ENCODE data around the gene HSPH1.
"Not testable (repeated sequence)": the region's sequence is repeated elsewhere in the genome, so short reads cannot be mapped to it uniquely, and the experiment has no call there.

The HSPH1 gene

DNA sequence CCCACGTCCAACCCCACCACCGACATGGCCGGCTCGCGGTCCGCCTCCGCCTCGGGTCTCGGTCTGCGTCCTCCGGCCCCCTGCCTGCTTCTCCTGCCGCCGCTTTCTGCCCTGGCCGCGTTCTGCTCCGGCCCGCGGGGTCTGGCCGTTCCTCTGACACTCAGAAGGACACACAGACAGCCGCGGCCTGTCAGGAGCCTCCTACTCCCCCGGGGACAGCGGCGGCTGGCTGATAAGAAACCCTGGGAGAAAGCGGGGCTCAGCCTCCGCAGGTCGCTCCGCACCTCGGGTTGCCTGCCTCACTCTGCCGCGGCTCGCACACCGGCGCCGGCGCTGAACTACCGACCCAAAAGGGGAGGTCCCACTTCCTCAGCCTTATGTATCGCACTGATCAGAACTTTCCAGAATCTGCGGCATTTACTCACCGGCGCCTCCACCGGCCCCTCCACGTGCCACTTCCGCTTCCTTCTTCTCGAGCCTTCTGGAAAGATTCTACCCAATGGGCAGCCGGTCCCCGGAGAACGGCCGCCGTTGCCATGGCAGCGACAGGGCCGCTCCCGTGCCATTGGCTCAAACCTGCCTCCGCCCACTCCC lies at the start of gene HSPH1:
Gene HSPH1 (minus strand): TSS at position 348 of the 594 bp plus-strand sequence. CDS start 322 bp downstream, at position 26.
- DNase-seq = peak; percentile 98

DNA sequence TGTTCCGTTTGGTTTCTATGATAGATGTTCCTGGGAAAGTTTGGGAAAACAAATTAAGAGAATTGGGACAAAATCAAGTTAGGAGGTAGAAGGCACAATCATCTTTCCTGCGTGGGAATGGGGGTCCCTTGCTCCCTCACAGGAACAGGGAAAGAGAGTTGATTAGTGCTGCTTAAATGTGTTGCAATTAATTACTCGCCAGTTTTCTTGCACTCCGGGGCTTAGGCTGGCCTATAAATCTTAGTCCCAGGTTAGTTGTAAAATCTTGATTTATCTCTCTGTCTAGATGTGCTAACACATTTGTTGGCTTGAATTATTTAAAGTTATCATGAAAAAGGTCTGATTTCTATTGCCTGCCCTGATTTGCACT lies 48.1 kb upstream of the HSPH1 start:
- no peak for DNase-seq

DNA sequence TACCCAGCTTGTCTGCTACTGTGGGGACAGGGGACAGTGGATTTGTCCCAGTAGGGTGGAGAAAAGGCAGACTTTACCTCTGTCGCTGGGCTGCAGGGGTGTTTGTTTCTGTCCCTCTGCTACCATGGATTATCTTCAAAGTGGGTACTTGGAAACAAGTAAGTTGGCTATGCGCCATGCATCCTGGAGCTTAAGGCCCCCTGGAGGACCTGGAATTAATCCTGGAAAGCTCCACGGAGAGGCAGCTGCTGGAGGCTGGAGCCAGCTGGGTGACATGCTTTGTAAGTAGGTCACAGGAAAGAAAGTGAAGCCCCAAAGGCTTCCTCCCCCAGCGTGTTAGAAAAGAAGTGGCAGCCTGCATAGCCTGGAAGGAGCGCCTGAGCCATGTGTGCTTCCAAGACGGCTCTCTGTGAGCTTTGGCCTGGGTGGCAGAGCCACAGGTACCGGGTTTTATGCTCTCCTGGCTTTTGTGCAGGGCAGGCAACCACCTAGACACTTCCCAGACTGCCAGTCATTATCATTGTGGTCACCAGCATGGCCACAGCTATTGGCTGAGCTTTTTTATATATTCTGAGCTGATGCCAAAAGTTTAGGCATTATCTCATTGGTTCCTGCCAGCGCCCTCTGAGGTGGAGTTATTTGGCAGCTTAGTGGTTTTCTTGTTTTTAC lies 47.6 kb upstream of the HSPH1 start:
- DNase-seq = no peak

DNA sequence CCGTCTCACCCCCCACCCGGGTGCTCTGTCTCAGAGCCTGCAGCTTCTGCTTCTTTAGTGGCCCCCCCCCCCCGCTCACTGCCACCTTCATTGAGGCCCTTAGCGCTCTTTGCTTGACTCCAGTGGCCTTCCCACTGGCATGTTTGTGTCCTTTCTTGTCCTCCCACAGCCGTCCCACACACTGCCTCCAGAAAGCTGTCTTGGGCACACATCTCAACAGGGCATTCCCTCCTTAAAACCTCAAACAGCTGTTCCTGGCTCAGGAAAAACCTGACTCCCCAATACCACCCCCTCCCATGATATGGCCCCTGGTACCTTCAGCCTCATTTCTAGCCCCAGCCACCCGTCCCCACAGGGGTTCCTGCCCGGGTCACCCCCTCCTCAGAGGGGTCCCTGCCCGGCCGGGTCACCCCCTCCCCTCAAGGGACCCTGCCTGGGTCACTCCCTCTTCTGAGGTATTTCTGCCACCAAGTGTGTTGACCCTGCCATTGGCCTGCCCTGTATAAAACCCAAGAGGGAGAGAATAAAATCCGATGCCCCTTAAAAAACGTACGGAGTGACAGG lies 46.9 kb upstream of the HSPH1 start:
- DNase-seq = no peak

DNA sequence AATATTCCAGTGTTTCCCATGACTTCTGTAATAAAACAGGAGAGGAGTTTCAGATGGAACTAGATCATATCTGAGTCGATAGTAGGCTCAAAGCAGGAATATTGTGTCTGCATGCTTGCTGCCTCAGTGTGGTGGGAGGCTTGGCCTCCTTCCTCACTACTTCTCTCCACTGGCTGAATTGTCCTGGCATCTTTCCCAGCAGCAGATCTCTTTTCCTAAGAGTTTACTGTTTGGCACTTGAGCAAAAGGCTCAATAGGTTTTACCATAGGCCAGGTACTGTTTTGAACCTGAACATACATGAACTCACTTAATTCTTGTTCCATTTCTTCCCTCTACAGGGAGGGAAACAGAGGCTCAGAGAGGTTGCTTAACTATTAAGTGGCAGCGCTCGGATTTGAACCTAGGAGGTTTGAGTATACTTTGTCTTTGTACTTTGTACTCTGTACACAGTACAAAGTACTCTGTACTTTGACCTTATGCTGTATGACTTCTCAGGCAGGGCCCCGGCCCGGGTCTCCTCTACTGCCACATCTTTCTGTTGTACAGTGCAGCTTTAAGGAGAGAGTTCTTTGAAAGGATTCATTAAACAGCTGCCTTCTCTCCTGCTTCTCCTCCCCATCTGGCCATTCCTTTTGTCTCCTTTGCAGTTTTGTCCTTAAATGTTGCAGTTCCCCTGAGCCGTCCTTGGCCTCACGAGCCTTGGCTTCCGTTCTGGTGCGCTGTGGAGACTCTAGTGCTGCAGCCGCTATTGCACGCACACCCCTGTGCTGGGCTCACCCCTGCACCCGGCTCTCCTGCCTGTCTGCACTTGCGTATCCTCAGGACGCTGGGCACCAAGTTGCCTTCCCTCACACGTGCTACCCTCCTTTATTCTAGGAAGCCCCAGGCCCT lies 46.2 kb upstream of the HSPH1 start:
- no peak for DNase-seq

DNA sequence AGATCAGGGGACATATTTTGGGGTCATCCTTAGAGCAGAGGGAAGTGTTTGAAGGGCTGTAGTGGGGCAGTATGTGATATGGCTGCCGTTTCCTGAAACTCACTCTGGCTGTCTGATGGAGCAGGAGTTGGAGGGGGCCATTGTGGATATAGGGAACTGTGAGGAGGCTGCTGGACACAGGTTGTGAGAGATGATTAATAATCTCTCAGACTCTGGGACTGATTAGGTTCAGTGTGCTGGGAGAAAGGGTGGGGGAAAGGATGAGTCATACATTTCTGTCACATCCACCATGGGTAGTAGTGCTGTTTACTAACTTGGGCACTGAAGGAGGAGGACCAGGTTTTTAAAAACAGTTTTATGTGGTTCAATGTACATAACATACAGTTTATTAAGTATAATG lies 42.9 kb upstream of the HSPH1 start:
- no peak for DNase-seq

DNA sequence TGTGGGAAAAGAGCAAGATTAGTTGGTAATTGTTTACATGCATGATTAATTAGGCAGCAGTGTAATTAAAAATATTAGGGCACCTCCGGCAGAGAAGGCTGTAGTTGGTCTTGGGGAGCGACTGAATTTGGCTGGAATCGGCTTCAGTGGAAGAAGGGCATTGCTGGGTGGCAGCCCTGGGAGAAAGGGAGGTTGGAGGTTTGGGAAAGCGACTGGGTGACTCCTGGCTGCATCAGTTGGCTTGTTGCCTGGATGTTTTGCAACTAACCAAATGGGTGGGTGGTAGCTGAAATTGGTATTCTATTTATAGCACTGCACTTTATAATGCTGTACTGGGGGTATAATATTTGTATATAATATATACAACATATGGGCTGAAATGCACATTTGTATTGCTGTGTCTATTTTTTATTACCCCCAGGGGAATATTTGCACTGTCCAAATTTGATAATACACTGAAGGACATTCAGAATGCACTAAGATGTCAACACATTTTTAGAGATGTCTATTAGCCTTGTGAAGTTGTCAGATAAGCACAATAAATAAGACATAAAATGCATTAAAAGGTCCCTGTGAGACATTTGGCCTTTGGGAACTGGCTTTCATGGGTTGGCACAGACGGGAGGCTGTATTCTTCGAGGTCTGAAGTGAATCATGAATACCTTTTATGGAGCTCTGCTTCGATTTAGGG lies 39.8 kb upstream of the HSPH1 start:
- DNase-seq = no peak

DNA sequence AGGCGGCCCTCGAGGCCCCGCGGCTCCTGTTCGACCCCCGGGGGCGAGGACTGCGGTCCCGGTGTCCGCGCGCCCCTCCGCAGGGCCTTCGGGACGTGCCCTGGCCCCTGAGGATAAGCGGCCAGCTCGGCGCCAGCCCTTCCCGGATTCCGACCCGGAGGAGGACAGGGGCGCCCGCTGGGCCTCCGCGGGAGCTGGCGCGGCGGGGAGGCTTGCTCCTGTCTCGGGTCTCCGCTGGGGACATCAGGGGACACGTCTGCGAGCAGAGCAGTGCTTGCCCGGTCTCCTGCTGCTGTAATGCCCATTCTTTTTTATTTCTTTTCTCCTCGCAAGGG lies 38.9 kb upstream of the HSPH1 start:
- no peak for DNase-seq

DNA sequence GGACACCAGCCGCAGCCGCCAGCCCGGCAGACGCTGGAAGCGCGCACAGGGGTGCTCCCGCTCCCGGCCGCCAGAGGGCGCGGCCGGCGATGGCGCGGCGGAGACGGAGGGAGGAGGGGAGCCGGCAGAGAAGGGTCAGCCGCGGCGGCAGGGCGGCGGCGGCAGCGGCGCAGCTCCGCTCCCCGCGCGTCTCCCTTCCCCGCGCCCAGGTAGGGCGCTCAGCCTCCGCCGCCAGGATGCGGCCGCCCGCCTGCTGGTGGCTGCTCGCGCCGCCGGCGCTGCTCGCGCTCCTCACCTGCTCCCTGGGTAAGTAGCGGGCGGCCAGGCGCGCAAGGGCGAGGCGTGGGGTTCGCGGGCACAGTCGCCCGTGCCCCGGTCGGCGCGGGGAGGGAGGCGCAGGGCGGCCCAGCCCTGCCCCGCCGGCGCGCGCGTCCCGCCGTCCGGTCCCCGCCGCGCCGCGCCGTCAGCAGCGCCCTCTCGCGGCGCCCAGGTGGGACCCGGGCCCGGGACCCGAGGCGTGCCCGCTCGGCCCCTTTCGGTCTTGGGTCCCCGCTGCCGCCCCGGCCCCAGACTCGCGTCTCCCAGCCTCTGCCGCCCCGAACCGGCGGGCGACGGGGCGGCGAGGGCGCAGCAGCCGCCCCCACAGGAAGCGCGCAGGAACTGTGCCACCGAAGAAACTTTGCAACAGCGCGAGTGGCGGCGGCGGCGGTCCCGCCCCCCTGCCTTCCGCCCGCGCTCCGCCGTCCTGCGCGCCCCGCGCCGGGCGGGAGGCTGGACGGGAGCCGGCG lies 38.3 kb upstream of the HSPH1 start, which contains the start of gene B3GLCT:
Gene B3GLCT (plus strand): TSS at position 127 of the 788 bp plus-strand sequence. CDS start 110 bp downstream, at position 237.
- DNase-seq = peak; percentile 88

DNA sequence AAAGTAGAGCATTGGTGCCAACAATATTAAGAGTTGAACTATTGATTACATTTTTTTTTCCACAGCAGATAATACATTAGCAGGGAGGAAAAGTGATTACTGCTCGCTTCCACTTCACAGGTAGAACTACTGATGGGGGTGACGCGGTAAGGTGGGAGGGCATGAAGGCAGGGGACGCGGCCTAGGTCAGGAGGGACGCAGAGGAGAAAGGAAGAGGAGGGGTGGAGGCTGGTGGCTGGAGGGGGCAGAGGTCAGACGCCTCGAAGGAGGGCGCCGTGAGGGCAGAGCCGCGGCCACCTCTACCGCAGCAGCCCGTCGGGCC lies 37.8 kb upstream of the HSPH1 start:
- DNase-seq = no peak

DNA sequence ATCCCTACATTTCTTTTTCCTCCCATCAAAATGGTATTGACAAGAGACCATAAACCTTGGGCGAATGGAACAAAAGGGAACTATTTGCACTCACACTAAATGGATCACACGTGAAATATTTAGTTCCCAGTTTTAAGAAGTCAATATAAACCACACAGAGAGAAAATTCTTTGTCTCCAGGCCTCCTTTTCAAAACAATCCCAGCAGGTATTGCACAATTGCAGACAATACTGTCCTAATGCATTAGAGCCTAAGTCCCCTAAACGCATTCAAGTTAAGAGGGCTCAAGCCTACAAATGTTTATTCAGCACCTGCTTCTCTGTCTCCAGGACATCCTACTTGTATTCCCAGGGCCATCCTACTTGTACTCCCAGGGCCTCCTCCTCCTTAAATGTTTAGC lies 36.8 kb upstream of the HSPH1 start:
- no peak for DNase-seq

DNA sequence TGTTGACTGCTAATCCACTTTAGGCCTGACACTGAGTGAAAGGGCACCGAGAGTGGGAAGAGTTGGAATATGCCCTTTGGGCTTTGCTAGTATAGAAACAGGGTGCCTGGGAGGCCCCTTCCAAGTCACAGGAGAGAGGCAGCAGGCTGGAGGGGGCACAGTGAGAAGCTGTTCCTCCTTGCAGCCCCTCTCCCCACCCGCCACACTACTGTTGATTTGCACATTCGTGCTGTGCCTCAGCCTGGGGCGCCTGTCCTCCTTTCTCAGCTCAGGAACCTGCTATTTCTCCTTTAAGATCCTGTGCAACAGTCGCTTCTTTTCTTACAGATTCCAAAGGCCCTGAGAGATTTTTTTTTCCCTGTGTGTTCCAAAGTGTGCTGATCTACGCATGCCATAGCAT lies 35.3 kb upstream of the HSPH1 start:
- no peak for DNase-seq

DNA sequence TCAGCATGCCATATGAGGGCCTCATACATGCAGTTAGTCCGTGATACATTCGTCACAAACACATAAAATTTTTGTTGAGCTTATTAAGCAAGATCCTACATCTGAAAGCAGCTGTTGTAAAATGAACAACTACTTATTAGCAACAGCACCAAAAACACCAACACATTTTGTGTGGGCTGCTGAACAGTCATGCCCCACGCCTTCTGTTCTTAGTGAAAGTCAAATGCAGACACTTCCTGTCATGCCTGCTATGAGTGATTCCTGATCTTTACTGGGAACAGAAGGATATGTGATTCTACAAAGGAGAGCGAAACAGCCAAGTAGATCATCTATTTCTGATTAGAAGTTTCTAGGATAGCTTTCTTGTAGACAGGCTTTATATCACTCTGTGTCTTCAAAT lies 33.9 kb upstream of the HSPH1 start:
- DNase-seq = no peak

DNA sequence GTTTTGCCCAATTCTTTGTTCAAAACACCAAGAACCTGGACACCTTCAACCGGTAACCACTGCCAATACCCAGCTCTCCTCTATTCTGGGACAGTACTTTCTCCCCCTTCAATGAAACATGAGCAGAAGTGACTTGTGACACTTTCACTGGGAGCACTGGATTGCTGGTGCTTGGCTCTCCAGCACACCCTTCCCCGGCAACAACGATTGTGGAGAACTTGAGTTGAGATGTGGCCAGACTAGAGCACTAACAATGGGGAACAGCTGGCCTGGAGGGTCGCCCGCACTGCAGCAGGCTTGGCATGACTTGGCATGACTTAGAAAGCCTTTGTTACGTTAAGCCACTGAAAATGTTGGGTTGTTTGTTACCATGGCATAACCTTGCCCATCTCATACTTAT lies 30.6 kb upstream of the HSPH1 start:
- no peak for DNase-seq

DNA sequence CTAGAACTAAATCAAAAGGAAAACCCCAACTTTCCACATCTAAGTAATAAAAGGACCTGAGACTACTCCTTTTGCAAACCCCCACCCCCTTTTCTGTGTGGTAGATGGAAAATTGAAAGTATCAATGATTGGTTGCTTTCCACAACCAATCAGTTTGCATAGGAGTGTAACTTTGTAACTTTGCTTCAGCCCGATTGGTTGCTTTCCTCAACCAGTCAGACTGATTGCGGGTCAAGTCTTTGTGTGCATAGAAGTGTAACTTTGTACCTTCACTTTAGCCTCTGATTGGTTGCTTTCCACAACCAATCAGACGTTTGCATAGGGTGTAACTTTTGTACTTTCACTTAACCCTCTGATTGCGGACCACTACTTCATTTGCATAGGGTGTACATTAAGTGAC lies 30.0 kb upstream of the HSPH1 start:
- no peak for DNase-seq

DNA sequence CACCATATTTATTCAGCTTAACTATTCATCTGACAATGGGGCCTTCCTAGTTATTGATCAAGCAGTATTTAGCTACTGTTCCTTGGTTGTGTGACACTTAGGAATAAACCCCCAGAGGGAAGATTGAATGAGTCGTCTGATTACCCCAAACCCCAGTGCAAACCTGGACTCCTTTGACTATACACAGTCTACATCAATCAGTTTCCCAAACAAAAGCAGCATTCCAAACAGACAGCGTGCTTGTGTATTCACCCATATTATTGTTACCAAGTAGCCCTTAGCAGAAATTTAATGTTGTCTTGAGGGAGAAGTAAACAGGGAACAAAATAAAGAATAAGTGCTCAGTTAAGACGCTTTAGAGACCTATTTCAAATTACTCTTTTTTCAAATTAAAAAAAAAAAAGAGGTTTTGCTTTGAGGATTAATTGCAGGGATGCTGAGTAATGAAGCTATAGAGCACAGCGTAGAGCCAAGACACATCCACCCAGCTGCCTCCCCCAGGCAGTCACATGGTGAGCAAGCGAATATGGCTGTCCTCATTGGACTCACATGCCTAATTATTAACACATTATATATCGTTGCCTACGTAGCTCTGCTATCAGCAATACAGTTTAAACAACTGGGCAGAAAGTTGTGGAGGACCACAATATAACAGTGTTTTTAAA lies 23.4 kb upstream of the HSPH1 start:
- no peak for DNase-seq

DNA sequence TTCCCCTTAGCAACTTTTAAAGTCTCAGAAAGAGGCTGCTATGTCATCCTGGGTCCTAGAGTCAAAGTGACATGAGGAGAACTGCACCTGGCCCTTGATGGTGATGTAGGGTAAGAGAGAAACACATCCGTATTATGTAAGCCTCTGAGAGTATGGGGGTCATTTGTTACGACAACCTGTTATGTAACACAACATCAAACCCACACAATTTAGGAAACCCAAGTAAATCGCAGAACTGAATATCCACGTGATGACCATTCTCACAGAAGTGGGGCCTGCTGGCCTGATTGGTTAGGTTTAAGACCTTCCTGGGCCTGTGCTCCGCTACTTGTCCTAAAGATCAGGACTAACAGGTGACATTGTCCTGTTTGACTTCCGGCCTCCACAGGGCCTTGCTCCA lies 22.7 kb upstream of the HSPH1 start:
- DNase-seq = no peak

DNA sequence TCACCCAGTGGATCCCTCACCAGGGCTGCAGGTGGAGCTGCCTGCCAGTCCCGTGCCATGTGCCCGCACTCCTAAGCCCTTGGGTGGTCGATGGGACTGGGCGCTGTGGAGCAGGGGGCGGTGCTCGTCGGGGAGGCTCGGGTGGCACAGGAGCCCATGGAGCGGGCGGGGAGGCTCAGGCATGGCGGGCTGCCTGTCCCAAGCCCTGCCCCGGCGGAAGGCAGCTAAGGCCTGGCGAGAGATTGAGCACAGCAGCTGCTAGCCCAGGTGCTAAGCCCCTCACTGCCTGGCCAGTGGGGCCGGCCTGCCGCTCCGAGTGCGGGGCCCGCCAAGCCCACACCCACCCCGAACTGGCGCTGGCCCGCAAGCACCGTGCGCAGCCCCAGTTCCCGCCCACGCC lies 21.3 kb upstream of the HSPH1 start:
- DNase-seq = no peak

DNA sequence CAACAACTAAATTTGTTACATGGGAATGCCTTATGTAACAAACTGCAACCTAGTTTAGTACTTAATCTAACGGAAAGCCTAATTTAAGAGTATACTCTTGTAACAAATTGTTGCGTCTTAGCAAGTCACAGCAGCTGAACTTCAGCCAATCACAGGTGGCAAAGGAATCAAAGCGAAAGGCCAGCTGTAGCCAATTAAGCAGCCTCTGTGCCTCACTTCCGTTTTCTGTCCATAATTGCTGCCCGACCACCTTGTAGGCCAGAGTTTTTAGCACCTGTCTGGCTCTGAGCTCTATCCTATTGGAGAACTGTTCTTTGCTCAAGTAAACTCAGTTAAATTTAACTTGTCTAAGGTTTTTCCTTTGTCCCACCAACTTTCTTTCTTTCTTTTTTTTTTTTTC lies 18.1 kb upstream of the HSPH1 start:
- DNase-seq = no peak

DNA sequence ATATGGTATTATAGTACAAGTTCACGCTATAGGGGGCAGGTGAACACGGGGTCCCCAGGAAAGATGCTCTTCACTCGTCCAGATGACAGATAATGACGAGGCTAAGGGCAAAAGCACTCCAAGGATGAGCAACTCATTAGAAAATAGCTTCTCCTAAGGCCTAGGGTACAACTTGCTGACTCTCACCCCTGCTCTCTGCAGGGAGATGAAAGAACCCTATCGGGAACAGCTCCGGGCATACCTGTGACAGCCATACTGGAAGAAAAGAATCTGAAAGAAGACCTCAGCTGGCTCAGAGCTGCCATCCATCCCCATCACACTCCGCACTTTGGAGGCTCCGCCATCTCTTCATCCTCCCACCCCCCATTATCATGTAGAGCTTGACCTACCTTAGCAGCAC lies 17.5 kb upstream of the HSPH1 start:
- no peak for DNase-seq

DNA sequence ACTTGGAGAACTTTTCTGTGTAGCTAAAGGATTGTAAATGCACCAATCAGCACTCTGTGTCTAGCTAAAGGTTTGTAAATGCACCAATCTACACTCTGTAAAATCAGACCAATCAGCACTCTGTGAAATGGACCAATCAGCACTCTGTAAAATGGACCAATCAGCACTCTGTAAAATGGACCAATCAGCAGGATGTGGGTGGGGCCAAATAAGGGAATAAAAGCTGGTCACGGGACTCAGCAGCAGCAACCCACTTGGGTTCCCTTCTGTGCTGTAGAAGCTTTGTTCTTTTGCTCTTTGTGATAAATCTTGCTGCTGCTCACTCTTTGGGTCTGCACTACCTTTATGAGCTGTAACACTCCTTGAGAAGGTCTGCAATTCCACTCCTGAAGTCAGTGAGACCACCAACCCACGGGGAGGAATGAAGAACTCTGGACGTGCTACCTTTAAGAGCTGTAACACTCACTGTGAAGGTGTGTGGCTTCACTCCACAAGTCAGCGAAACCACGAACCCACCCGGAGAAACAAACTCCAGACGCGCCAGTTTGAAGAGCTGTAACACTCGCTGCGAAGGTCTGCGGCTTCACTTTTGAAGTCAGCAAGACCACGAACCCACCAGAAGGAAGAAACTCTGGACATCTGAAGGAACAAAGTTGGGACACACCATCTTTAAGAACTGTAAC lies 16.2 kb upstream of the HSPH1 start:
- not testable (repeated sequence) for DNase-seq

All from activated CD4-positive, CD25-positive, alpha-beta regulatory T cell treated with anti-CD3 and anti-CD28 coated beads, Interleukin-2, amount 50 U/mL, for 72 hours (primary cell).